ENCODE results near the gene CALML3. TPM values are rescaled to one million over a fixed set of nuclear protein-coding genes. Genes with fewer than 3 reads are reported as not detected.

CALML3 gene
- total and polyA plus RNA-seq, 2 of the 8 experiments (the other 6 are each of a cell fraction or from before 2014, with no cell fraction given): not detected

GRCh38 chr10:5573319-5573950, 48.7 kb downstream of the CALML3 start:
- Histone ChIP-seq H3K79me1 (ENCODE audit: low read depth, low read length) (no peaks in the 10 kb centered on the region), H3K14ac (ENCODE audit: insufficient read length) (no peak overlapping the region), H2AK5ac (ENCODE audit: low read depth, low read length) (no peak overlapping the region), H2BK20ac (ENCODE audit: low read length) (no peak overlapping the region), H2AFZ (ENCODE audit: low read length) (no peak overlapping the region), H3K56ac (replicated peaks; ENCODE audit: insufficient read length, low read depth, low read length) (no peak overlapping the region), H3K4me3 (ENCODE audit: extremely low read depth in 1 of 4, insufficient read depth in 2 of 4, low read depth in 3 of 4, low read length in 4 of 4) (no peak overlapping the region), H3K79me2 (ENCODE audit: control insufficient read depth in 1 of 2, insufficient read depth in 2 of 2, low read length in 2 of 2) (no peaks in the 10 kb centered on the region), H3K23me2 (ENCODE audit: low read depth, low read length) (peaks cover 14% of the 10 kb centered on the region; the same call in 1 of the 2 replicates), H3K9me3 (ENCODE audit: insufficient read depth in 2 of 2, low read depth in 1 of 2, low read length in 1 of 2) (no peaks in the 10 kb centered on the region), H4K5ac (ENCODE audit: insufficient read length, low read depth, low read length) (no peak overlapping the region), H2BK5ac (ENCODE audit: low read depth, low read length) (no peak overlapping the region), H2BK12ac (ENCODE audit: low read depth, low read length) (no peak overlapping the region), H4K8ac (ENCODE audit: extremely low read depth, insufficient read depth, low read length) (no peak overlapping the region), H3K4me1 (replicated peaks in 1 of 4; ENCODE audit: control insufficient read depth in 3 of 4, insufficient read depth in 4 of 4, low read length in 3 of 4) (peaks cover 0 to 4% (median 0%) of the 10 kb centered on the region in 4 experiments; a peak in 1 of 7 replicates), H3K27ac (ENCODE audit: low read depth, low read length) (no peak overlapping the region), H3K4ac (replicated peaks; ENCODE audit: insufficient read length, low read depth, low read length) (no peak overlapping the region), H3K27me3 (replicated peaks in 1 of 4; ENCODE audit: control insufficient read depth in 3 of 4, extremely low read depth in 1 of 4, insufficient read depth in 3 of 4, low read length in 3 of 4) (no peaks in the 10 kb centered on the region), H4K91ac (replicated peaks; ENCODE audit: insufficient read length, low read length) (no peak overlapping the region), H3K18ac (ENCODE audit: extremely low read depth, low read length) (no peak overlapping the region), H2BK120ac (replicated peaks; ENCODE audit: low read depth, low read length) (no peak overlapping the region), H4K20me1 (replicated peaks in 1 of 2; ENCODE audit: control insufficient read depth in 1 of 2, insufficient read depth in 2 of 2, low read length in 2 of 2) (no peaks in the 10 kb centered on the region), H3K4me2 (ENCODE audit: insufficient read depth in 1 of 2, low read depth in 2 of 2, low read length in 2 of 2) (no peak overlapping the region), H3K9ac (replicated peaks in 1 of 4; ENCODE audit: extremely low read depth in 1 of 4, low read depth in 3 of 4, low read length in 3 of 4) (no peak overlapping the region), H2BK15ac (ENCODE audit: low read length) (no peak overlapping the region), H3K23ac (ENCODE audit: insufficient read length) (no peak overlapping the region), H3K36me3 (ENCODE audit: control insufficient read depth in 2 of 4, insufficient read depth in 4 of 4, low read length in 3 of 4) (no peaks in the 10 kb centered on the region)
- ChIA-PET CTCF (ENCODE audit: partially characterized antibody) (interaction anchor here (0.5 to 1.6 kb wide), 2 partner anchors 49 to 109 kb away, joined by 3 read pairs; no protein-coding TSS in a partner anchor), POLR2A (ENCODE audit: partially characterized antibody) (no interaction called here)
- no peak for TF ChIP-seq PHF8 (conservative IDR thresholded peaks at IDR 0.05; ENCODE audit: low read depth, low read length)
- WGBS, 2 experiments (ENCODE audit: extremely low coverage in 1 of 2, insufficient coverage in 1 of 2, insufficient read length in 1 of 2, insufficient replicate concordance in 2 of 2, low coverage in 1 of 2, low lambda C conversion rate in 2 of 2, missing lambda C conversion rate in 1 of 2): 94% methylated on average over 9 of the region's 10 CpGs; no CpG with 5 or more reads in 1 of the 2 experiments
- FAIRE-seq (no peak), DNase-seq (ENCODE audit: low read depth in 1 of 2, low spot score in 2 of 2) (no peak)

Data from H1 (cell line).